Kasumi-1 (cell line): ENCODE results near the gene SRGAP2C.
"Not testable (repeated sequence)": the region's sequence is repeated elsewhere in the genome, so short reads cannot be mapped to it uniquely, and the experiment has no call there.

Experiments used
- DNase-seq, 2 experiments: peaks; one replicate each; lab custom pipeline; 2025; lab: John Stamatoyannopoulos, UW

Gene SRGAP2C

GRCh38 chr1:121423956-121424355 is 239.2 kb downstream of the SRGAP2C start:
- DNase-seq = not testable (repeated sequence)

GRCh38 chr1:121433517-121433916 is 248.7 kb downstream of the SRGAP2C start:
- DNase-seq = not testable (repeated sequence)

- not testable (repeated sequence) for DNase-seq
Observed at GRCh38 chr1:121438862-121439261, 254.1 kb downstream of the SRGAP2C start.

- DNase-seq = no peak
Observed at GRCh38 chr1:121440993-121441392, 256.2 kb downstream of the SRGAP2C start.
